ENCODE data around the gene MAPK4. TPM values are rescaled to one million over a fixed set of nuclear protein-coding genes. Genes with fewer than 3 reads are reported as not detected.

MAPK4 gene
- total RNA-seq, 2 donors from 2014 or later, result 2.0 to 3.8 TPM

GRCh38 chr18:50680966-50681365 lies 121.1 kb downstream of the MAPK4 start:
- 72 to 80% methylated on average over 1 of the region's 1 CpG for WGBS, 2 experiments (ENCODE audit: insufficient coverage in 1 of 2, insufficient read length in 1 of 2)
- Mint-ChIP-seq H3K9me3 (peaks cover 8% of the 10 kb centered on the region), H3K36me3 (ENCODE audit: low read depth) (no peaks in the 10 kb centered on the region), H3K27me3 (ENCODE audit: insufficient read depth) (no peaks in the 10 kb centered on the region), H3K4me3 (no peak overlapping the region), H3K27ac (no peak overlapping the region), H3K4me1 (no peaks in the 10 kb centered on the region)
- H3K9me3 ChIP-seq (ENCODE audit: control insufficient read depth, low read length), result no peaks in the 10 kb centered on the region
- H3K9ac ChIP-seq (ENCODE audit: extremely low read depth, low read length, poor library complexity, severe bottlenecking), result no peak overlapping the region
- H3K36me3 ChIP-seq (ENCODE audit: control insufficient read depth, insufficient read depth, low read length), result no peaks in the 10 kb centered on the region
- no peak overlapping the region for H3K27ac ChIP-seq (ENCODE audit: low read depth, low read length)
- no peak for DNase-seq
- H3K27me3 ChIP-seq (ENCODE audit: control insufficient read depth, insufficient read depth, low read length, poor library complexity, severe bottlenecking), result no peaks in the 10 kb centered on the region
- no peak for TF ChIP-seq CTCF (conservative IDR thresholded peaks at IDR 0.05)
- H3K4me1 ChIP-seq (ENCODE audit: control insufficient read depth, insufficient read depth, low read length), result no peaks in the 10 kb centered on the region
- no peak overlapping the region for H3K4me3 ChIP-seq (ENCODE audit: low read length)

DNA sequence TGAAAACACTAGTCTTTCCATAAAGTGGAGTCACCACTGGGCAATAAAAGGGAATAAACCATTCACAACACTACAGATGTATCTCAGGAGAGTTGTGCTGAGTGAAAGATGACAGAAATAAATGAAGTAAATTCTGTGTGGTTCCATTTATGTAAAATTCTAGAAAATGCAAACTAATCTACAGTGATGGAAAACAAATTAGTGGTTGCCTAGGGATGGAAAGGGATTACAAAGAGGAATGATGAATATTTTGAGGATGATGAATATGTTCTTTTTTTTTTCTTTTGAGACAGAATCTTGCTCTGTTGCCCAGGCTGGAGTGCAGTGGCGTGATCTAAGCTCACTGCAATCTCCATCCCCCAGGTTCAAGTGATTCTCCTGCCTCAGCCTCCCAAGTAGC lies 123.0 kb downstream of the MAPK4 start:
- H3K4me1 Mint-ChIP-seq, result no peaks in the 10 kb centered on the region
- Histone ChIP-seq H3K9ac (ENCODE audit: extremely low read depth, low read length, poor library complexity, severe bottlenecking) (no peak overlapping the region), H3K36me3 (ENCODE audit: control insufficient read depth, insufficient read depth, low read length) (no peaks in the 10 kb centered on the region), H3K4me3 (ENCODE audit: low read length) (no peak overlapping the region), H3K9me3 (ENCODE audit: control insufficient read depth, low read length) (no peaks in the 10 kb centered on the region), H3K4me1 (ENCODE audit: control insufficient read depth, insufficient read depth, low read length) (no peaks in the 10 kb centered on the region), H3K27me3 (ENCODE audit: control insufficient read depth, insufficient read depth, low read length, poor library complexity, severe bottlenecking) (no peaks in the 10 kb centered on the region), H3K27ac (ENCODE audit: low read depth, low read length) (no peak overlapping the region)
- TF ChIP-seq CTCF (conservative IDR thresholded peaks at IDR 0.05), result no peak
- no peak overlapping the region for H3K4me3 Mint-ChIP-seq
- H3K36me3 Mint-ChIP-seq (ENCODE audit: low read depth), result no peaks in the 10 kb centered on the region
- no peaks in the 10 kb centered on the region for H3K9me3 Mint-ChIP-seq
- WGBS, 2 experiments (ENCODE audit: insufficient coverage in 1 of 2, insufficient read length in 1 of 2), result 83% methylated on average over 1 of the region's 1 CpG; no CpG with 5 or more reads in 1 of the 2 experiments
- H3K27me3 Mint-ChIP-seq (ENCODE audit: insufficient read depth), result no peaks in the 10 kb centered on the region
- no peak overlapping the region for H3K27ac Mint-ChIP-seq
- DNase-seq, result no peak

GRCh38 chr18:50686409-50686808 lies 126.5 kb downstream of the MAPK4 start:
- H3K36me3 Mint-ChIP-seq (ENCODE audit: low read depth), result no peaks in the 10 kb centered on the region
- H3K4me3 ChIP-seq (ENCODE audit: low read length), result no peak overlapping the region
- no peaks in the 10 kb centered on the region for H3K27me3 Mint-ChIP-seq (ENCODE audit: insufficient read depth)
- no peak for DNase-seq
- H3K27ac ChIP-seq (ENCODE audit: low read depth, low read length), result no peak overlapping the region
- H3K9me3 ChIP-seq (ENCODE audit: control insufficient read depth, low read length), result no peaks in the 10 kb centered on the region
- no peaks in the 10 kb centered on the region for H3K4me1 Mint-ChIP-seq
- no peaks in the 10 kb centered on the region for H3K9me3 Mint-ChIP-seq
- no peak overlapping the region for H3K9ac ChIP-seq (ENCODE audit: extremely low read depth, low read length, poor library complexity, severe bottlenecking)
- 89 to 97% methylated on average over 6 to 8 of the region's 8 CpGs for WGBS, 2 experiments (ENCODE audit: insufficient coverage in 1 of 2, insufficient read length in 1 of 2)
- no peaks in the 10 kb centered on the region for H3K4me1 ChIP-seq (ENCODE audit: control insufficient read depth, insufficient read depth, low read length)
- TF ChIP-seq CTCF (conservative IDR thresholded peaks at IDR 0.05), result no peak
- no peak overlapping the region for H3K4me3 Mint-ChIP-seq
- H3K27ac Mint-ChIP-seq, result no peak overlapping the region
- H3K36me3 ChIP-seq (ENCODE audit: control insufficient read depth, insufficient read depth, low read length), result no peaks in the 10 kb centered on the region
- no peaks in the 10 kb centered on the region for H3K27me3 ChIP-seq (ENCODE audit: control insufficient read depth, insufficient read depth, low read length, poor library complexity, severe bottlenecking)

Data from endodermal cell (in vitro differentiated cells).